ENCODE data around the gene IFITM10.
"Not testable (repeated sequence)": the region's sequence is repeated elsewhere in the genome, so short reads cannot be mapped to it uniquely, and the experiment has no call there.

The IFITM10 gene

DNA sequence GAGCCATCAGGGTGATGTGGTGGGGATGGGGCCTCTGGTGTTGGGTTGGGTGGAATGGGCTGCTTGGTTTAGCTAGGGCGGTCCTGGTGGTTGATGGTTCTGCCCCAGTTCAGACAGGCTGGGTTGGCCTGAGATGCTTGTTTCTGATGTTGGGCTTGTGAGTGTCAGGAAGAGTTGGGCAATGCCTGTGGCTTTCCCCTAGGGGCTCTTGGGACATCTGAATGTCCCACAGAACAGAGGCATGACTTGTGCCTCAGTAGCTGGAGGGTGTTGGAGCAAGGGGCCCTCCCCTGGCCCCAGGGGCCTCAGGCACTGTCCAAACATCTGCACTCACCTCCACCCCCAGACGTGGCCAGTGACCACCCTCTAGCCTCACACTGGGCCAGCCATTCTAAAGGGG lies 27.3 kb upstream of the IFITM10 start:
- no peak for DNase-seq

- no peak for DNase-seq
These were observed 26.7 kb upstream of the IFITM10 start for GRCh38 chr11:1776944-1777715.

- DNase-seq = no peak
These were observed 26.0 kb upstream of the IFITM10 start for GRCh38 chr11:1776331-1776851.

DNA sequence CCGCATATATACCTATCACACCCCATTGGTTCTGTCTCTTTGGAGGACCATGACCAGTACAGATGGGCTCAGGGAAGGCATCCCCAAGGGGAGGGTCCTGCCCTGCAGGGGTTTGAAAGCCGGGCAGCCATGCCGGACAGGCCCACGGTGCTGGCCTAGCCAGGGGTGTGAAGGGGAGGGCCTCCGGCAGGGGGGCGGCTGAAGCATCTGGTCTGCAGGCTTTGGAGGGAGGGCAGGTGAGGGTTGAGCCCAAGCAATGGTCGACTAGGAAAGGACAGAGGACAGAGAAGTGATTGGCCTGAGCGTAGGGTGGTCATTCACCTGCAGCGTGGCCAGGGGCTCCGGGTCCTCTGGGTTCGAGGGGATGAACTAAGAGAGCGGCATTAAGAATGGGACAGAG lies 24.5 kb upstream of the IFITM10 start:
- no peak for DNase-seq

DNA sequence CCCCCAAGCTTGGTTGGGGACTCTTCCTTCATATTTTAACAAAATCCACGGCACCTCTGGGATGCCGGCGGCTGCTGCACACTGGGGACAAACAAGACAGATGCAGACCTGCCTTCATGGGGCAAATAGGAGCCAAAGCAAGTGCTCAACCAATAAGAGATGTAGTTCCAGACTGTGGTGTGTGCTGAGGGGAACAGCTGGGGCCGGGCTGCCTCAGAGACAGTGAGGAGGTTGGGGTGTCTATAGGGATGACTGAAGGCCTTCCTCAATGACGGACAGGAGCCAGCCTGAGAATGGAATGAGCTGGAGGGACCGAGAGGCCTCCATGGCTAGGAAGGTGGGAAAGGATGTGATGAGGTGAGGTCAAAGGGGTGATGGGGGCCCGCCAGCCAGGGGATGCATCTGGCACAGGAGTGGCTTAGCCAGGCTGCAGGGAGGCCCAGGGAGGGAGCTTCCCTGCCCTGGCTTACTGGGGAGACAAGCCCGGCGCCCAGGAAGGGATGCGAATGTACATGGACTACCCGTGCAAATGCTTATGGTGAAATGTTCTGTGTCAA lies 23.7 kb upstream of the IFITM10 start:
- DNase-seq = no peak

- DNase-seq = no peak
These were observed 23.0 kb upstream of the IFITM10 start for GRCh38 chr11:1773131-1773993.

GRCh38 chr11:1772270-1773130 lies 22.1 kb upstream of the IFITM10 start:
- DNase-seq = no peak

DNA sequence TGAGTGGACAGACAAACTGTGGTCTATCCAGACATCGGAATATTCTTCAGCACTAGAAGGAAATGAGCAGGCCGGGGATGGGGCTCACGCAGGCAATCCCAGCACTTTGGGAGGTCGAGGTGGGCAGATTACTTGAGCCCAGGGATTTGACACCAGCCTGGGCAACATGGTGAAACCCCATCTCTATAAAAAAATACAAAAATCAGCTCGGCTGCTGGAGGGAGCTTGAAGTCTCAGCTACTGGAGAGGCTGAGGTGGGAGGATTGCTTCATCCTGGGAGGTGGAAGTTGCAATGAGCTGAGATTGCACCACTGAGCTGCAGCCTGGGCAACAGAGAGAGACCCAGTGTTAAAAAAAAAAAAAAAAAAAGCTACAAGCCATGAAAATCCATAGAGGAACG lies 21.3 kb upstream of the IFITM10 start:
- no peak for DNase-seq

GRCh38 chr11:1771273-1771672 lies 20.9 kb upstream of the IFITM10 start:
- no peak for DNase-seq

DNA sequence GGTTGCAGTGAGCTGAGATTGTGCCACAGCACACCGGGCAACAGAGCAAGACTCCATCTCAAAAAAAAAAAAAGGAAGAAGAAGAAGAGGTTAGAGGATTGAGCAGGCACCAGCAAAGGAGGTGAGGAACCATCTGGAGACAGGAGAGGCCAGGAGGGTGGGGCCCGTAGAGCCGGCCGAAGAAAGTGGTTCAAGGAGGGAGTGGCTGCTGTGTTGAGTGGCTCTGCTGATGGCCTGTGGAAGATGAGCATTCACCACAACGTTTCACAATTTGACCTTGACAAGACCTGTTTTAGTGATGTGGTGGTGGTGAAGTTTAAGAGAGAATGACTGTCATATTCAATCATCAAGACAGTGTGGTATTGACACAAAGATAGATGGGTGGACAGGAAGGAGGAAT lies 20.1 kb upstream of the IFITM10 start:
- no peak for DNase-seq

DNA sequence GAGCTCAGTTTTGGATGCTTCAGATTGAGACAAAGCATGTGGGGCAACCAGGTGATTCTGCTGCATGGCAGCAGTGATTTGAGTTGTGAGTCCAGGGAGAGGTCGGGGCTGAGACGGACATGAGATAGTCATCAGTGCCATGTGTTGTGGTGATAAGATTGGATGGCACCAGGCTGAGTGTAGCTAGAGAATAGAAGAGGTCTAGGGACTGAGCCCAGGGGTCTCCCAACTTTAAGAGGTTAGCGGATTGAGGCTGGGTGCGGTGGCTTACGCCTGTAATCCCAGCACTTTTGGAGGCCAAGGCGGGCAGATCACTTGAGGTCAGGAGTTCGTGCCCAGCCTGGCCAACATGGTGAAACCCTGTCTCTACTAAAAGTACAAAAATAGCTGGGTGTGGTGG lies 19.7 kb upstream of the IFITM10 start:
- no peak for DNase-seq

DNA sequence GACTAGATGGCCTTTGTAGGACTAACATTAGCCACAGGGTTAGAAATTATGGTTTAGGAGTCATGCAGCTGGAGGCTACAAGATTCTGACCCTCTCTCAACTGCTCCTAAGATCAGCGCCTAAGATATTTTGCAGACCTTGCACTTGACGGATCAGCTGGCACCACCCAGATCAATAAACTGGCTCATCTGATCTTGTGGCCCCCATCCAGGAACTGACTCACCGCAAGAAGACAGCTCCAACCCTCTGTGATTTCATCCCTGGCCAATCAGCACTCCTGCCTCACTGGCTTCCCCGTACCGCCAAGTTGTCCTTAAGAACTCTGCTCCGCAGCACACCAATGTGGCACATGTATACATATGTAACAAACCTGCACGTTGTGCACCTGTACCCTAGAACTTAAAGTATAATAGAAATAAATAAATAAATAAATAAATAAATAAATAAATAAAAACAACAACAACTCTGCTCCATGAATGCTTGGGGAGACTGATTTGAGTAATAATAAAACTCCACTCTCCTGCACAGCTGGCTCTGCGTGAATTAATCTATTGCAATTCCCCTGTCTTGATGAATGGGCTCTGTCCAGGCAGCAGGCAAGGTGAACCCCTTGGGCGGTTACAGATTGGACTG lies 19.0 kb upstream of the IFITM10 start:
- DNase-seq = not testable (repeated sequence)

DNA sequence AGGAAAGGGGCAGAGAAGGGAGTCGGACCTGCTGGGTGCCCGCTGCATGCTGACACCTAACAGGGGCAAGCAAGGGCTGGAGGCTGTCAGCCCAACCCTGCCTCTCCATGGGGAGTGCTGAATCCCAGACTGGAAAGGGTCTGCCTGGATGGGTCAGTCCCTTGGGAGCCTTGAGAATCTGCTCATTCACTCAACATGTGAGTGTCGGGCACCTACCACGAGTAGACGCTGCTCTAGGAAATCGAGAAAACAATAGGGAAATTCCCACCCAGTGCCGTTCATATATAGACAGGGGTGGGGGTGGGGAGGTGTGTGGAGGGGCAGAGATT lies 17.7 kb upstream of the IFITM10 start:
- no peak for DNase-seq

GRCh38 chr11:1767399-1768140 lies 17.2 kb upstream of the IFITM10 start:
- no peak for DNase-seq

DNA sequence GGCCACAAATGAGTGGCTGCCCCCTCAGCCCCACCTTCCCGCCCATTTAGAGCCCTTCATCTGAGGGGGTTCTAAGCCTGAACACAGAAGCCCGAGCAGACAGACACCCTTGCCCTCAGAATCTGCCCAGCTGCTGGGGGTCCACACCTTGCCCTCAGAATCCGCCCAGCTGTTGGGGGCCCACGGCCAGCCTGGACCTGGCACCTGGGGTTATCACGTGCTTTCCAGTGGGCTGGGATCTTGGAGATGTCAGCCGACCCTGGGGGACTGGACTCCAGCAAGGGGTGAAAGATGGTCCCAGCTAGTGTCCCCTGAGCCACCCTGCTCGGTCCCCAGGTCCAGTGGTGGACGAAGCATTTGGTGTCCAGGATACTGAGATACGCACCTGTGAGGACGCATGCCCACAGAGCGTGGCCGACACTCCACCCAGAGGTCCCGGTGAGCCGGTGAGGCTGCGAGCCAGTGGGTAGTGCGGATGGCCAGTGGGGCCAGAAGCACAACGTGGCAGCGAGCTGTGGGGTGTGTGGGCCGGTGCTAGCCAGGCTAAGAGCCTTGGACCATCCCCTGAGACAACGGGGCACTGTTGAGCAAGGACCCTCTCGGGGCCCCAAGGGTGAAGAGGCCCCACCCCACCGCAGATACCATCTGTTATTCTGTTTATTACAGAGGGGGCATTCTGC lies 16.5 kb upstream of the IFITM10 start:
- no peak for DNase-seq

DNA sequence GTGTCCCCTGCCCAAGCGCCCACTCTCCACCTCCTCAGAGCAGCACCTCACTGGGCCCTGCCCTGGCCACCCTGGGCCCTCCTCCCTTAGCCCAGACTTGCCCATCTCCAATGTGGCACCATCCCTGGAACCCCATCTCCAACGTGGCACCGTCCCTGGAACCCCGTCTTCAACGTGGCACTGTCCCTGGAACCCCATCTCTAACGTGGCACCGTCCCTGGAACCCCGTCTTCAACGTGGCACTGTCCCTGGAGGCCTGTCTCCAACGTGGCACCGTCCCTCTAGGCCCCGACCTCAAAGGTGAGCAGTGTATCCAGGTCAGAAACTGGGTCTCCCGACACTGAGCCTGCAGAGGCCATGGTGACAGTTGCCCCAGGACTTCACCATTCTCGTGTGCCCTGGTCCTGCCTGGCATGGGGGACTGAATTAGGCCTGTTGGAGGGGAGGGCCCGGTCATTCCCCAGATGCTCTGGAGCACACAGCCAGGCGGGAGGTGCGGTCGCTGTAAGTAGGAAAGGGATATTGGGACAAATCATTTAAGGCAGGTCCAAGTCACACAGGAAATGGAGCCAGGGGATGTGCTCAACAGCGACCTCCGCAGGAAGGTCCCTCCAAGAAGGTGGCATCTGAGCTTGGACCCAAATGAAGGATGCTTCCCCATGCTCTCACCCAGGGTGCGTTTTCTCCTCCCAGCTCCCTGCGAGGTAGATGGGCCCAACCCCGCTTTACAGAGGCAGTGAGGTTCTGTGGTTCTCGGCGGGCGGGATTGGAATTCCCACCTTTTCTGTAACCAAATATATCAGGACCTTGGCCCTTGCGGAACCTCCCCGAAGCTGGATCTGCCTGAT lies 15.7 kb upstream of the IFITM10 start:
- no peak for DNase-seq

DNA sequence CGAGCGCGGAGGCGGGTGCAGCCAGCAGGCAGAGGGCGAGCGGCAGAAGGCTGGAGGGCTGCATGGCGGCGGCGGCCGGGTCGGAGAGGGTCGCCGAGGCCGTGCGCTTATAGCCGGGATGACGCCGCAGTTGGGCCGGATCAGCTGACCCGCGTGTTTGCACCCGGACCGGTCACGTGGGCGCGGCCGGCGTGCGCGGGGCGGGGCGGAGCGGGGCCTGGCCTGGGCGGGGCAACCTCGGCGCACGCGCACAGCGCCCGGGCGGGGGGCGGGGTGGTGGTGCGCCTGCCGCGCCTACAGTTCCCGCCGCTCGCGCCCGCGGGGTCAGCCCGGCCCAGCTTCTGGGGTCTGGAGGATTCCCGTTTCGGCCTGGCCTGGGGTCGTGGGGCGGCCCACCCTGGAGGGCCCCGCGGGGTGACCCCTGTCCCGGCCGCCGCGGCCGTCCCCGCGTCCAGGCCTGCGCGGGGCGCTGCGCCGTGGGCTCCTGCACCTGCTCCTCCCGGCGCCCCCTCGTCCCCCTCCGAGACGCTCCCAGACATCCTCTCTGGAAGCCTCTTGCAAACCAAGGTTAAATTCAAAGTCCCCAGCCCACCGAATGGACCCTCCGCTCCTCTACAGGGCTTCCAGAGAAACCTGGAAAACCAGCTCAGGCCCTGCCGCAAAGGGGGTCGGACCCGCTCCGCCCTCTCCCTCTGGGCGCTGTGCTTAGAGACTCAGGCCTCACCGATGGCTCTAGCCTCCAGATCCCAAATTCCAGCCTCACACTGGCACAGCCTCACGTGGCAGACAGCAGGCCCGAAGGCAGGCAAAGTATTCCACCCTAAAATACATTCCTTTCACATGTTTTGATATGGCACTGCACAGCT lies 13.6 kb upstream of the IFITM10 start, which contains the start of gene CTSD:
TSS of gene CTSD (minus strand) at position 132 of the 866 bp plus-strand sequence. CDS start at position 64, 68 bp downstream.
- DNase-seq = peak; percentile 77 to 83

DNA sequence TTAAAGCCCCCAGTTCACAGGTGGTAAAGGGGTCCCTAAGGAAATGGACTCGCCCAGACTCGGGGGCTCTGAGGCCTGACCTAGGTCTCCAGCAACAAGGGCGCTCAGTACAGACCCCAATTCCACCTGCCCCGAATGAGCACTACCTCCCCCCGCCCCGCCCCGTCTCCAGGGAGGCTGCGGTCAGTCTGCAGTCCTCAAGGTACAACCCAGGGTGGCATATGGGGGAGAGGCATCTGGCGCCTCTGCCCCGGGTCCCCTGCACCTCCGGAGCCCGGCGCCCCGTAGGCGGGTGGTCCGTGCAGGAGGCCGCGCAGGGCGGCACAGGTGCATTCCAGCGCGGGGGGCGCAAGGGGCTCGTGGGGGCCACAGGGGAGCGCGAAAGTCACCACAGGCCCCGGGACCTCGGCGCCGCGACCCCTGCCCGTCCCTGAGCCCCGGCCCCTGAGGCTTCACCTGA lies 13.0 kb upstream of the IFITM10 start:
- DNase-seq = no peak
